ENCODE results near the gene CXCL5. TPM values are rescaled to one million over a fixed set of nuclear protein-coding genes. Genes with fewer than 3 reads are reported as not detected.
"Not testable (repeated sequence)": the region's sequence is repeated elsewhere in the genome, so short reads cannot be mapped to it uniquely, and the experiment has no call there.

CXCL5 gene
- total and polyA plus RNA-seq, 10 of the 15 experiments (the other 5 are each of a cell fraction or from before 2014, with no cell fraction given) = not detected

DNA sequence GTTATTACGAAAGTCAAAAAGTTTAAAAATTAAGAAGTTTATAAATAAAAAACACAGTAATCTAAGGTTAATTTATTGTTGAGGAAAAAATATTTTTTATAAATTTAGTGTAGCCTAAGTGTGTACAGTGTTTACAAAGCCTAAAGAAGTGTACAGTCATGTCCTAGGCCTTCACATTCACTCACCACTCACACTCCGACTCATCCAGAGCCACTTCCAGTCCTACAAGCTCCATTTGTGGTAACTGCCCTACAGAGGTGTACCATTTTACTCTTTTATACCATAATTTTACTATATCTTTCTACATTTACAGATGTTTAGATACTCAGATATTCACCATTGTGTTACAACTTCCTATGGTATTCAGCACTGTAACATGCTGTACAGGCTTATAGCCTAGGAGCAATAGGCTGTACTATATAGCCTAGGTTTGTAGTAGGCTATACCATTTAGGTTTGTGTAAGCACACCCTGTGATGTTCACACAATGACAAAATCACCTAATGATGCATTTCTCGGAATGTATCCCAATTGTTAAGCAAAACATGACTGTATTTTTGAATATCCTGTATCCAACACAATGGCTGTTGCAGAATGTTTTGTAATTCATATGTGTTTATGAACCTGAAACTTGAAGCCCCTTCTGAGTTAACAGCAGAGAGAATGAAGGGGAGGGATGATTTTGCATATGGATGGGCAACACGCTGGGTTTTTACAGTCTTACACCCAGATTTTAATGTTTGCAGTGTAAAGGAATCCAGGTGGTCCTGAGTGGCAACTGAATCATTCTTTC lies 13.5 kb downstream of the CXCL5 start:
- no peak overlapping the region for H3K4me3 ChIP-seq
- FAIRE-seq (no peak), ATAC-seq (no peak), DNase-seq (ENCODE audit: low read depth, low spot score) (no peak)
- no peaks in the 10 kb centered on the region for H3K36me3 ChIP-seq (ENCODE audit: control insufficient read depth in 2 of 2, insufficient read depth in 2 of 2, low read length in 1 of 2)
- CTCF ChIA-PET = no interaction called here
- SMC1A ChIA-PET (ENCODE audit: uncharacterized antibody, unreplicated experiment) = no interaction called here
- TF ChIP-seq RB1 (IDR thresholded peaks at IDR 0.05; ENCODE audit: borderline replicate concordance) (no peak), BMI1 (IDR thresholded peaks at IDR 0.05; ENCODE audit: borderline replicate concordance) (no peak), BCL3 (IDR thresholded peaks at IDR 0.05; ENCODE audit: borderline replicate concordance, insufficient read depth, low read depth, low read length, poor library complexity, severe bottlenecking) (no peak), SREBF2 (IDR thresholded peaks at IDR 0.05; ENCODE audit: low read length) (no peak), CREM (IDR thresholded peaks at IDR 0.05; ENCODE audit: low read depth) (no peak), NFYB (IDR thresholded peaks at IDR 0.05; ENCODE audit: insufficient read depth, low read depth, low read length) (no peak), SP1 (IDR thresholded peaks at IDR 0.05; ENCODE audit: low read depth, low read length) (no peak)
- RAD21 ChIA-PET (ENCODE audit: unreplicated experiment) = no interaction called here
- no peak overlapping the region for H3K27ac ChIP-seq (ENCODE audit: control insufficient read depth, insufficient read depth)
- H3K4me1 ChIP-seq (ENCODE audit: control insufficient read depth, insufficient read depth, low read length) = no peaks in the 10 kb centered on the region
- 18% methylated on average over 4 of the region's 4 CpGs for WGBS (ENCODE audit: insufficient coverage, insufficient replicate concordance, low lambda C conversion rate, missing lambda C conversion rate)
- intact Hi-C loops (cut with micrococcal nuclease; ENCODE audit: unreplicated experiment) (no loop called here), in situ Hi-C loops (cut with MboI) (no loop called here)
- H3K4me2 ChIP-seq (ENCODE audit: control insufficient read depth, insufficient read depth) = no peak overlapping the region
- H2AFZ ChIP-seq (ENCODE audit: control insufficient read depth, low read depth, low read length) = no peak overlapping the region
- POLR2A ChIA-PET = no interaction called here
- H3K27me3 ChIP-seq (replicated peaks in 1 of 2; ENCODE audit: control insufficient read depth in 2 of 2, insufficient read depth in 2 of 2, low read length in 1 of 2) = no peaks in the 10 kb centered on the region; a peak in 2 of 4 replicates
- no TSS peak for BruUV-seq (replicated peaks)
- no peak overlapping the region for H3K9ac ChIP-seq (ENCODE audit: control insufficient read depth, insufficient read depth, low read length)
- H4K20me1 ChIP-seq (ENCODE audit: control insufficient read depth, insufficient read depth) = no peaks in the 10 kb centered on the region
- no peaks in the 10 kb centered on the region for H3K79me2 ChIP-seq (ENCODE audit: control insufficient read depth, insufficient read depth, low read length)
- no peaks in the 10 kb centered on the region for H3K9me3 ChIP-seq (replicated peaks; ENCODE audit: control insufficient read depth, insufficient read depth, low read length)

GRCh38 chr4:73981175-73981574 lies 17.3 kb downstream of the CXCL5 start:
- intact Hi-C loops (cut with micrococcal nuclease; ENCODE audit: unreplicated experiment); RAD21 ChIA-PET (ENCODE audit: unreplicated experiment); POLR2A ChIA-PET; H2AFZ ChIP-seq (ENCODE audit: control insufficient read depth, low read depth, low read length); H3K4me2 ChIP-seq (ENCODE audit: control insufficient read depth, insufficient read depth); ATAC-seq; H3K27ac ChIP-seq (ENCODE audit: control insufficient read depth, insufficient read depth); BruUV-seq (replicated peaks); FAIRE-seq; H3K9ac ChIP-seq (ENCODE audit: control insufficient read depth, insufficient read depth, low read length); H3K4me3 ChIP-seq; DNase-seq (ENCODE audit: low read depth, low spot score); H3K79me2 ChIP-seq (ENCODE audit: control insufficient read depth, insufficient read depth, low read length); SMC1A ChIA-PET (ENCODE audit: uncharacterized antibody, unreplicated experiment); CTCF ChIA-PET; H3K27me3 ChIP-seq (replicated peaks in 1 of 2; ENCODE audit: control insufficient read depth in 2 of 2, insufficient read depth in 2 of 2, low read length in 1 of 2); H3K9me3 ChIP-seq (replicated peaks; ENCODE audit: control insufficient read depth, insufficient read depth, low read length); in situ Hi-C loops (cut with MboI); H3K36me3 ChIP-seq (ENCODE audit: control insufficient read depth in 2 of 2, insufficient read depth in 2 of 2, low read length in 1 of 2); H3K4me1 ChIP-seq (ENCODE audit: control insufficient read depth, insufficient read depth, low read length); H4K20me1 ChIP-seq (ENCODE audit: control insufficient read depth, insufficient read depth): not testable (repeated sequence)
- WGBS (ENCODE audit: insufficient coverage, insufficient replicate concordance, low lambda C conversion rate, missing lambda C conversion rate) = 29% methylated on average over 7 of the region's 7 CpGs

Data from GM12878 (cell line).